Liver (tissue), 3 donors: ENCODE results near the gene TNS2.

Experiments used
- RAD21 ChIP-seq, 2 donors: IDR thresholded peaks; 2 replicates each; pipeline ENCODE4 v1.6.1; 2016; ENCODE audit warnings: antibody characterized with exemption in 2 of 2, mild to moderate bottlenecking in 2 of 2
- TF ChIP-seq, protein P1 (sequence below): IDR thresholded peaks from 2 replicates; pipeline ENCODE4 v1.6.1; 2016; ENCODE audit warnings: antibody characterized with exemption
- TF ChIP-seq, protein P2 (sequence below): IDR thresholded peaks from 2 replicates; pipeline ENCODE4 v1.6.1; 2016; ENCODE audit warnings: antibody characterized with exemption
- TF ChIP-seq, protein P3 (sequence below): fragments of 150-350 bp; IDR thresholded peaks from 2 replicates; pipeline ENCODE4 v1.5.1; 2017; ENCODE audit warnings: improper control_type of control experiment, low read depth, low read length; ENCODE audit not compliant: missing input control
- donor health status: healthy.
- donor health status: healthy.

DNA sequence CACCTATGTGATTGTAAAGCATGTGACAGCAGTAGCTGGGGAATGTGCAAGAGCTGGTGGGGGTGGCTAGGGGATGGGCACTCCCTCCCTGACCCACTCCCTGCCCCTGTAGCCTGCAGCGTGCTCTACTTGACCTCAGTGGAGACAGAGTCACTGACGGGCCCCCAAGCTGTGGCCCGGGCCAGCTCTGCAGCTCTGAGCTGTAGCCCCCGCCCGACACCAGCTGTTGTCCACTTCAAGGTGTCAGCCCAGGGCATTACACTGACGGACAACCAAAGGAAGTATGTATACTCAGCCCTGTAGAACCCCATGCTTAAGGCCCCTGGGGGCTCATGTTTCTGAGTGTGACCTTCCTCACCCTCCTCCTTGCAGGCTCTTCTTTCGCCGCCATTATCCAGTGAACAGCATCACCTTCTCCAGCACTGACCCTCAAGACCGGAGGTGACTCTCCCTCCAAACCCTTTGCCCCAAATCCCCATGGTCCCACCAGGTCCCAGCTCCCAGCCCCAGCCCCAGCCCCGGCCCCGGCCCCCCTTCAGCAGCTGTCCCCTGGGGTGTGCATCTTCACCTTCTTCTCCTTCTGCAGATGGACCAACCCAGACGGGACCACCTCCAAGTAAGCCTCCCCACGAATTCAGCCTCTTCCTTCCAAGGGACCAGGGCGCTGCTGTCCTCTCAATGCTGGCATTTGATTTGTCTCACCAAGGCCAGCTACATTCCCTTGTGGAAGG lies 13.3 kb downstream of the TNS2 start:
- TF ChIP-seq, protein P1, sequence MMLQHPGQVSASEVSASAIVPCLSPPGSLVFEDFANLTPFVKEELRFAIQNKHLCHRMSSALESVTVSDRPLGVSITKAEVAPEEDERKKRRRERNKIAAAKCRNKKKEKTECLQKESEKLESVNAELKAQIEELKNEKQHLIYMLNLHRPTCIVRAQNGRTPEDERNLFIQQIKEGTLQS = no peak
- TF ChIP-seq, protein P2, sequence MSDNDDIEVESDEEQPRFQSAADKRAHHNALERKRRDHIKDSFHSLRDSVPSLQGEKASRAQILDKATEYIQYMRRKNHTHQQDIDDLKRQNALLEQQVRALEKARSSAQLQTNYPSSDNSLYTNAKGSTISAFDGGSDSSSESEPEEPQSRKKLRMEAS = no peak
- TF ChIP-seq, protein P3, sequence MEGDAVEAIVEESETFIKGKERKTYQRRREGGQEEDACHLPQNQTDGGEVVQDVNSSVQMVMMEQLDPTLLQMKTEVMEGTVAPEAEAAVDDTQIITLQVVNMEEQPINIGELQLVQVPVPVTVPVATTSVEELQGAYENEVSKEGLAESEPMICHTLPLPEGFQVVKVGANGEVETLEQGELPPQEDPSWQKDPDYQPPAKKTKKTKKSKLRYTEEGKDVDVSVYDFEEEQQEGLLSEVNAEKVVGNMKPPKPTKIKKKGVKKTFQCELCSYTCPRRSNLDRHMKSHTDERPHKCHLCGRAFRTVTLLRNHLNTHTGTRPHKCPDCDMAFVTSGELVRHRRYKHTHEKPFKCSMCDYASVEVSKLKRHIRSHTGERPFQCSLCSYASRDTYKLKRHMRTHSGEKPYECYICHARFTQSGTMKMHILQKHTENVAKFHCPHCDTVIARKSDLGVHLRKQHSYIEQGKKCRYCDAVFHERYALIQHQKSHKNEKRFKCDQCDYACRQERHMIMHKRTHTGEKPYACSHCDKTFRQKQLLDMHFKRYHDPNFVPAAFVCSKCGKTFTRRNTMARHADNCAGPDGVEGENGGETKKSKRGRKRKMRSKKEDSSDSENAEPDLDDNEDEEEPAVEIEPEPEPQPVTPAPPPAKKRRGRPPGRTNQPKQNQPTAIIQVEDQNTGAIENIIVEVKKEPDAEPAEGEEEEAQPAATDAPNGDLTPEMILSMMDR = no peak
- no peak for TF ChIP-seq RAD21 (IDR thresholded peaks at IDR 0.05)
